HepG2 (cell line): Measurements from ENCODE around the gene DPM2. TPM values are rescaled to one million over a fixed set of nuclear protein-coding genes. Genes with fewer than 3 reads are reported as not detected.

Experiments
- AGO2 ChIP-seq: fragments of 200-400 bp; formaldehyde crosslinking; optimal IDR thresholded peaks from 2 replicates; pipeline ENCODE3; 2017; ENCODE audit warnings: mild to moderate bottlenecking, low read depth, low read length, moderate library complexity
- FOXK1 ChIP-seq: sonication (generic); formaldehyde crosslinking; IDR thresholded peaks from 2 replicates; pipeline ENCODE4 v1.4.0; 2020; ENCODE audit warnings: low read depth, missing genetic modification reagents, borderline replicate concordance
- FOXO1 ChIP-seq: sonication (generic); formaldehyde crosslinking; IDR thresholded peaks from 2 replicates; pipeline ENCODE4 v1.4.0; 2020; ENCODE audit warnings: missing genetic modification reagents
- GFI1 ChIP-seq: sonication (generic); formaldehyde crosslinking; IDR thresholded peaks from 2 replicates; pipeline ENCODE4 v1.5.0; 2020; ENCODE audit warnings: missing genetic modification reagents, mild to moderate bottlenecking, borderline replicate concordance
- IRF9 ChIP-seq: sonication (generic); formaldehyde crosslinking; IDR thresholded peaks from 2 replicates; pipeline ENCODE4 v1.8.0; 2022; ENCODE audit warnings: missing genetic modification reagents, mild to moderate bottlenecking, borderline replicate concordance
- NFE2 ChIP-seq: sonication (generic); formaldehyde crosslinking; IDR thresholded peaks from 2 replicates; pipeline ENCODE4 v1.4.0; 2020; ENCODE audit warnings: missing genetic modification reagents
- PAXIP1 ChIP-seq: sonication (generic); formaldehyde crosslinking; conservative IDR thresholded peaks from 2 replicates; pipeline ENCODE4 v1.4.0; 2020; ENCODE audit warnings: mild to moderate bottlenecking, missing genetic modification reagents, moderate library complexity
- PCBP2 ChIP-seq: fragments of 200-400 bp; formaldehyde crosslinking; optimal IDR thresholded peaks from 2 replicates; pipeline ENCODE3; 2018; ENCODE audit warnings: low read length, low read depth; ENCODE audit not compliant: poor library complexity, severe bottlenecking
- SMAD3 ChIP-seq: sonication (generic); formaldehyde crosslinking; IDR thresholded peaks from 2 replicates; pipeline ENCODE4 v1.4.0; 2020; ENCODE audit warnings: missing genetic modification reagents
- XRCC5 ChIP-seq: fragments of 200-400 bp; formaldehyde crosslinking; optimal IDR thresholded peaks from 2 replicates; pipeline ENCODE3; 2017; ENCODE audit warnings: mild to moderate bottlenecking, low read length
- ZBTB20 ChIP-seq: sonication (generic); formaldehyde crosslinking; IDR thresholded peaks from 2 replicates; pipeline ENCODE4 v1.8.1; 2023; ENCODE audit warnings: missing genetic modification reagents, low read depth, mild to moderate bottlenecking, borderline replicate concordance
- ZMYM2 ChIP-seq: sonication (generic); formaldehyde crosslinking; IDR thresholded peaks from 2 replicates; pipeline ENCODE4 v1.8.0; 2022; ENCODE audit warnings: mild to moderate bottlenecking, missing genetic modification reagents
- ZNF274 ChIP-seq: sonication (generic); formaldehyde crosslinking; IDR thresholded peaks from 2 replicates; pipeline ENCODE4 v1.5.1; 2020; ENCODE audit warnings: mild to moderate bottlenecking, missing genetic modification reagents
- ZNF543 ChIP-seq: sonication (generic); formaldehyde crosslinking; IDR thresholded peaks from 2 replicates; pipeline ENCODE4 v1.4.0; 2020; ENCODE audit warnings: mild to moderate bottlenecking, missing genetic modification reagents
- ZNF878 ChIP-seq: sonication (generic); formaldehyde crosslinking; IDR thresholded peaks from 2 replicates; pipeline ENCODE4 v1.8.1; 2023; ENCODE audit warnings: mild to moderate bottlenecking, missing genetic modification reagents, moderate library complexity
- ZNF879 ChIP-seq: sonication (generic); formaldehyde crosslinking; IDR thresholded peaks from 2 replicates; pipeline ENCODE4 v1.8.1; 2023; ENCODE audit warnings: missing genetic modification reagents
- ZSCAN31 ChIP-seq: sonication (generic); formaldehyde crosslinking; IDR thresholded peaks from 2 replicates; pipeline ENCODE4 v1.5.0; 2020; ENCODE audit warnings: low read depth, mild to moderate bottlenecking, missing genetic modification reagents
- ZSCAN5A ChIP-seq: sonication (generic); formaldehyde crosslinking; IDR thresholded peaks from 2 replicates; pipeline ENCODE4 v1.8.0; 2022; ENCODE audit warnings: mild to moderate bottlenecking, missing genetic modification reagents, borderline replicate concordance
- polyA plus RNA-seq, 8 experiments: library from polyadenylated mRNA; depleted of rRNA in 3 of 8; stranded (reverse) in 7 of 8; unstranded in 1 of 8; fragments of >200 nt; fragmentation: Illumina TruSeq in 4 of 8; extraction: Trizol in 4 of 8; gene quantifications; 2 replicates each; pipeline versions ENCODE4 v1.2.1 to v1.2.3, GENCODE V29; 2011 to 2016; ENCODE audit warnings: low read depth in 4 of 8, missing spikeins in 1 of 8, mixed read lengths in 1 of 8; ENCODE audit not compliant: insufficient read depth in 1 of 8
- total RNA-seq, 5 experiments: library from RNA; depleted of rRNA; stranded (reverse); fragments of >200 nt; fragmentation: Illumina TruSeq; extraction: Trizol; gene quantifications; 2 replicates each; pipeline ENCODE4 v1.2.3, GENCODE V29; 2016; ENCODE audit warnings: low read depth in 1 of 5

Gene DPM2
- total and polyA plus RNA-seq, 2 of the 13 experiments (the other 11 are each of a cell fraction or from before 2014, with no cell fraction given), result 24.8 to 35.3 TPM

GRCh38 chr9:127930231-127931091, 7.2 kb downstream of the DPM2 start, which contains the start of gene PIP5KL1 (continued):
- TF ChIP-seq GFI1, result no peak
- TF ChIP-seq ZMYM2 (CRISPR knock-in tag), result no peak
- no peak for TF ChIP-seq ZSCAN31
- 0 out of 2 replicates have a peak, but pooled peaks have one; percentile 21 for TF ChIP-seq FOXK1 (CRISPR knock-in tag)
- TF ChIP-seq AGO2, result peak; percentile 79
- no peak for TF ChIP-seq FOXO1 (CRISPR knock-in tag)
- TF ChIP-seq ZSCAN5A (CRISPR knock-in tag), result no peak
- no peak for TF ChIP-seq XRCC5
- no peak for TF ChIP-seq ZNF878
- no peak for TF ChIP-seq ZBTB20 (CRISPR knock-in tag)
- no peak for TF ChIP-seq PAXIP1 (CRISPR knock-in tag)
- TF ChIP-seq ZNF274 (CRISPR knock-in tag), result no peak
- no peak for TF ChIP-seq PCBP2
- TF ChIP-seq IRF9 (CRISPR knock-in tag), result no peak
- no peak for TF ChIP-seq ZNF543 (CRISPR knock-in tag)
- no peak for TF ChIP-seq ZNF879 (CRISPR knock-in tag)
- TF ChIP-seq NFE2, result no peak
- no peak for TF ChIP-seq SMAD3
